ENCODE measurements around the gene KIAA1958. TPM values are rescaled to one million over a fixed set of nuclear protein-coding genes. Genes with fewer than 3 reads are reported as not detected.
A peak's percentile ranks its signal among the peaks of the same experiment; 100 is the strongest.

KIAA1958 gene
- polyA plus RNA-seq, 6 donors from 2014 or later: 2.0 to 5.3 (median 2.7) TPM; not detected in 1

DNA sequence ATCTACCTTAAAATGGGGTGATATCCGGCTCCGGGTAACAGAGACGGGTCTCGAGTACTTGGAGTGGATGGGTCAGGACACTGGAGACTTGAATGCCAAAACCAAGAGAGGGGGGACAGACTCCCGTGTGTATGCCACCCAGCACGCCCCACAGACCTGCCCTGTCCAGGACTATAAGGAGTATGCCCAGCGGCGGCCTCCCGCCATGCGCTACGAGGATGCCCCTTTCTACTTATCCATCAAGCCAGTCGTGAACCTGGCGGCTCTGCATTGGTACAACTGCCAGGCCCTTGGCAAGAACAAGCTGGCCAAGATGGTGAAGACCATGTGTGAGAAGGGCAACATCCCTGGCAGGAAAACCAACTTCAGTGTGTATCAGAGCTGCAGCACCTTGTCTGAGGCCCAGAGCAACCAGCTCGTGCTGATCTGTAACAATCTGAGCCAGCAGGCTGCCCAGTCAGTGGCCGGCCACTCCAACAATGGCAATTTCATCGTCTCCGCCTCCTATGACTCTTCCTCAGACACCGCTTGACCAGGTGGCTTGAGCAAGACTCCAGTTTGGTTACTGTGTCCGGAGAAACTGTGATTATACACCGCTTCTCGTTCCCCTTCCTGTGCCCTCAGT is 131.9 kb downstream of the KIAA1958 start:
- H3K27me3 Mint-ChIP-seq: no peaks in the 10 kb centered on the region
- no peaks in the 10 kb centered on the region for H3K9me3 Mint-ChIP-seq
- peaks cover 0 to 5% of the 10 kb centered on the region in 2 donors for H3K36me3 Mint-ChIP-seq
- H3K4me3 Mint-ChIP-seq: no peak overlapping the region
- H3K27ac Mint-ChIP-seq: no peak overlapping the region
- peaks cover 4 to 7% (median 5%) of the 10 kb centered on the region in 3 donors for H3K4me1 Mint-ChIP-seq
- ATAC-seq (ENCODE audit: low read depth in 2 of 2) (no peak), DNase-seq (no peak)

DNA sequence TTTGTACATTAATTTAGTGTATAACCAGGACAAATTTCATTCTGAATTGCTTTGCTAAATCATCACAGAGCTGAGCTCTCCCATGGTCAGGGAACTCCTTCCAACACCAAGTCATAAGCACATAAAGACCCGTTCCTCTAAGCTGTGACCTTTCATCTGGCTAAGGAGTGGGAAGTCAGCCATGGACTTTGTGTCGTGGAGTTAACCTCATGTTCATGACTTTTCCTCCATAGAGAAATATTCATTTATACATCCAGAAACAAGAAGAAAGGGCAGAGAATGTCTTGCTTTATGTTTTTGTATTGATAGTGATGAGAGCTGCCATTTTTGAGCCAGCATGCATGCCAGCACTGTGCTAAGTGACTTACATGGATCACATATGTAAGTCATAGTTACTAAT is 133.8 kb downstream of the KIAA1958 start:
- ATAC-seq (ENCODE audit: low read depth in 2 of 2): no peak
- H3K4me1 Mint-ChIP-seq: peaks cover 4 to 7% (median 5%) of the 10 kb centered on the region in 3 donors
- H3K9me3 Mint-ChIP-seq: no peaks in the 10 kb centered on the region

GRCh38 chr9:112621018-112621655 is 134.5 kb downstream of the KIAA1958 start:
- no peaks in the 10 kb centered on the region for H3K9me3 Mint-ChIP-seq
- no peak overlapping the region for H3K4me3 Mint-ChIP-seq
- peaks cover 4 to 7% (median 5%) of the 10 kb centered on the region in 3 donors for H3K4me1 Mint-ChIP-seq
- no peak overlapping the region for H3K27ac Mint-ChIP-seq
- DNase-seq (no peak), ATAC-seq (ENCODE audit: low read depth in 2 of 2) (peak; percentile 30 to 65)
- no peaks in the 10 kb centered on the region for H3K27me3 Mint-ChIP-seq
- peaks cover 0 to 5% of the 10 kb centered on the region in 2 donors for H3K36me3 Mint-ChIP-seq

More for the DNA sequence above, 133.8 kb downstream of the KIAA1958 start:
- H3K36me3 Mint-ChIP-seq: peaks cover 0 to 5% of the 10 kb centered on the region in 2 donors
- peak overlapping the region in 1 of 6 donors; percentile 9 for H3K27ac Mint-ChIP-seq
- H3K4me3 Mint-ChIP-seq: no peak overlapping the region
- DNase-seq: no peak
- H3K27me3 Mint-ChIP-seq: no peaks in the 10 kb centered on the region

DNA sequence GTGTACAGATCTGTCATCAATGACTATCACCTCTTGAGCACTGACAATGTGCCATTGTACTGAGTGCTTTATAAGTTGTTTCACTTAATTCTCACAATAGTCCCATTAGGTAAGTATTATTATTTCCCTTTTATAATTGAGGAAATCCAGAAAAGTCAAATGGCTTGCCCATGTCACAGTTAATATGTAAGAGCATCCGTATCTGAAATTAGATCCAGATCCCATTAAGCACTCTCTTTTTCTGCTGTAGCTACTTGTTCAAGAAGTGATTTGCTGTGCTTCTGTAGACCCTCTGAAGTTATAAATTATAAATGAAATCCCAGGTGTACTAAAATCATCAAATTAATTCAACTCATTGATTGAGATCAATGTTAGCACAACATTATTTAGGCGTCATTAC is 136.6 kb downstream of the KIAA1958 start:
- ATAC-seq (ENCODE audit: low read depth in 2 of 2): no peak
- H3K27ac Mint-ChIP-seq: no peak overlapping the region
- peaks cover 4 to 7% (median 5%) of the 10 kb centered on the region in 3 donors for H3K4me1 Mint-ChIP-seq
- no peaks in the 10 kb centered on the region for H3K27me3 Mint-ChIP-seq
- DNase-seq: no peak
- H3K4me3 Mint-ChIP-seq: no peak overlapping the region
- no peaks in the 10 kb centered on the region for H3K36me3 Mint-ChIP-seq
- no peaks in the 10 kb centered on the region for H3K9me3 Mint-ChIP-seq

DNA sequence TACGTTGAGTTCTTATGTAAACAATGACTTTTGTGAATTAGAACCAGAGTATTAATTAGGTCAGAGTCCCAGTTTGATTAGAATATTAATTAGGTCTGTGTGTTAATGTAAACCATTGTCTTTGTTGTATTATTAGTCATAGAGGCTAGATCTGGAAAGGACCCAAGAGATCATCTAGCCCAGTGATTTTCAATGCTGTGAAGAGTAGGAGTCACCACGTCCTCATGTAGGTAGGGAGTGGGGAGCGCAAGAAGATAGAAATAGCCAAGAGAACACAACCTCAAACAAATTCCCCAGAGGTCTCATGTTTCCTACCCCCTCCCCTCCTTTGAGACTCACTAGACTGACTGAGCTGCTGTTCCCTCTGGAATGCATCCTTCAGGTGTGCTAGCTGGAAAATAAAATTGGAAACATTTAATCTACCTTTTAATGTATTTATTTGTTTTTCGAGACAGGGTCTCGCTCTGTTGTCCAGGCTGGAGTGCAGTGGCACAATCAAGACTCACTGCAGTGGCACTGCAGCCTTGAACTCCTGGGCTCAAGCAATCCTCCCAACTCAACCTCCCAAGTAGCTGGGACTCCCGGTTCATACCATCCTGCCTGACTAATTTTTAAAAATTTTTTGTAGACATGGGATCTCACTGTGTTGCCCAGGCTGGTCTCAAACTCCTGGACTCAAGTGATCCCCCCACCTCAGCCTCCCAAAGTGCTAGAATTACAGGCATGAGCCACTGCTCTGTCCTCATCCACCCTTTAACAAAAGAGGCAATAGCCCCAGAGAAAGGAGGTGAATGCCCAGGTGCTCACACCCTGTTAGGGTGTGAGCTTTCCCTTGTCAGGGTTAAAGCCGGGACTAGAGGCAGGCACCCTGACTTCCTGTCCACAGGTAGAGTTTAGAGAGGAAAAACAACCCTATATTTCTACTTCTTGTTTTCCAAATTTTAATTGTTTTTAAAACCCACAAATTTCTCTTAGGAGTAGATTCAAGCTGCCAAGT is 138.4 kb downstream of the KIAA1958 start:
- H3K4me3 Mint-ChIP-seq: no peak overlapping the region
- H3K27me3 Mint-ChIP-seq: no peaks in the 10 kb centered on the region
- no peaks in the 10 kb centered on the region for H3K36me3 Mint-ChIP-seq
- ATAC-seq (ENCODE audit: low read depth in 2 of 2) (no peak), DNase-seq (no peak)
- H3K4me1 Mint-ChIP-seq: peaks cover 5 to 13% (median 7%) of the 10 kb centered on the region in 3 donors
- peak overlapping the region in 2 of 6 donors; percentile 13 to 47 for H3K27ac Mint-ChIP-seq
- no peaks in the 10 kb centered on the region for H3K9me3 Mint-ChIP-seq

GRCh38 chr9:112629671-112630485 is 143.3 kb downstream of the KIAA1958 start:
- no peak for ATAC-seq (ENCODE audit: low read depth in 2 of 2)
- no peaks in the 10 kb centered on the region for H3K36me3 Mint-ChIP-seq
- no peak for DNase-seq
- no peaks in the 10 kb centered on the region for H3K9me3 Mint-ChIP-seq
- no peaks in the 10 kb centered on the region for H3K27me3 Mint-ChIP-seq
- peaks cover 0 to 10% (median 9%) of the 10 kb centered on the region in 3 donors for H3K4me1 Mint-ChIP-seq
- H3K27ac Mint-ChIP-seq: peak overlapping the region in 2 of 6 donors; percentile 41 to 65
- H3K4me3 Mint-ChIP-seq: no peak overlapping the region

- Mint-ChIP-seq H3K27ac (peak overlapping the region in 1 of 6 donors; percentile 79), H3K4me1 (peaks cover 0 to 10% (median 9%) of the 10 kb centered on the region in 3 donors), H3K36me3 (no peaks in the 10 kb centered on the region), H3K27me3 (no peaks in the 10 kb centered on the region), H3K9me3 (no peaks in the 10 kb centered on the region), H3K4me3 (peak overlapping the region in 1 of 8 donors; percentile 19)
- DNase-seq (peak; percentile 1), ATAC-seq (ENCODE audit: low read depth in 2 of 2) (no peak)
Measured at GRCh38 chr9:112631313-112632070, 144.9 kb downstream of the KIAA1958 start.

DNA sequence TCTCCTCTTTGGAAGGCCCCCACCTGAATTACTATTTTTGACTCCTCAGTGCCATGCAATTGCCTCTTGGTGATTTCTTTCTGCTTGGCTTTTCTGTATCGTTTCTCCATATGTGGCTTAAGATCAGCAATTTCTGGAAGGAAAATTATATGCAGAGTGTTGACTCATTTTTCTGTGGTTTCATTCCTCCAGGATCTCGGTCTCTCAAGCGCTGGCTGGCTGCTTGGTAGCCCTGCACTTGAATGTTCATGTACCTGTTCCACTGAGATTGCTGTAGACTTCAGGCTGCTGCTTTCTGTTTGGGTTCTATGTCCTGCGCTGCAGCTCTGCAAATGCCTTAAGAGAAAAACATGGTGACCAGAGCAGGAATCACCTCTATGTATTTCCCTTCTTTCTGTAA is 153.7 kb downstream of the KIAA1958 start:
- Mint-ChIP-seq H3K9me3 (peaks cover 9 to 27% (median 17%) of the 10 kb centered on the region in 7 donors), H3K36me3 (peaks cover 6 to 30% of the 10 kb centered on the region in 2 donors), H3K4me3 (no peak overlapping the region), H3K27me3 (no peaks in the 10 kb centered on the region), H3K27ac (no peak overlapping the region), H3K4me1 (no peaks in the 10 kb centered on the region)
- no peak for DNase-seq
- no peak for ATAC-seq (ENCODE audit: low read depth in 2 of 2)

DNA sequence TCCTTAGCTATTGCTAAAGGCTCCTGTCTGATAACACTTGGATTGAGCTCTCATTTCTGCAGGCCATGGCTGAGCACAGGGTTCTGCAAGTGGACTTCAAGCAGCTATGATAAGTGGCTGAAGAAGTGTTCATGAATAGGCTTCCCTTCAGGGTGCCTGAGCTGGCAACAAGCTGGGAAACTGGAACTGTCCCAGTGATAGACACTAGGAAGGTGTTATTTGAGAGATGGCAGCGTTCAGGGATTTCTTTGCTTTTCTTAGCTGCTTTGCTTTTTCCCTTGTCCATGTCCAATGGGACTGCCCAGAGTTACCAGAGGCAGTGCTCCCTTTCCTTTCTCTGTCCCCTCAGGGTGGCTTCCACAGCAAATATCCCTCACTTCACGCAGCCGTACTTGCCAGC is 155.5 kb downstream of the KIAA1958 start:
- Mint-ChIP-seq H3K9me3 (peaks cover 12 to 40% (median 27%) of the 10 kb centered on the region in 7 donors), H3K27ac (no peak overlapping the region), H3K4me3 (no peak overlapping the region), H3K36me3 (peaks cover 13 to 47% of the 10 kb centered on the region in 2 donors), H3K4me1 (no peaks in the 10 kb centered on the region), H3K27me3 (no peaks in the 10 kb centered on the region)
- DNase-seq (no peak), ATAC-seq (ENCODE audit: low read depth in 2 of 2) (no peak)

GRCh38 chr9:112647596-112647995 is 161.0 kb downstream of the KIAA1958 start:
- peaks cover 11 to 51% (median 33%) of the 10 kb centered on the region in 7 donors for H3K9me3 Mint-ChIP-seq
- H3K27me3 Mint-ChIP-seq: no peaks in the 10 kb centered on the region
- H3K4me1 Mint-ChIP-seq: no peaks in the 10 kb centered on the region
- H3K27ac Mint-ChIP-seq: no peak overlapping the region
- ATAC-seq (ENCODE audit: low read depth in 2 of 2) (no peak), DNase-seq (no peak)
- peak overlapping the region in 1 of 8 donors; percentile 63 for H3K4me3 Mint-ChIP-seq
- peaks cover 31 to 61% of the 10 kb centered on the region in 2 donors for H3K36me3 Mint-ChIP-seq

DNA sequence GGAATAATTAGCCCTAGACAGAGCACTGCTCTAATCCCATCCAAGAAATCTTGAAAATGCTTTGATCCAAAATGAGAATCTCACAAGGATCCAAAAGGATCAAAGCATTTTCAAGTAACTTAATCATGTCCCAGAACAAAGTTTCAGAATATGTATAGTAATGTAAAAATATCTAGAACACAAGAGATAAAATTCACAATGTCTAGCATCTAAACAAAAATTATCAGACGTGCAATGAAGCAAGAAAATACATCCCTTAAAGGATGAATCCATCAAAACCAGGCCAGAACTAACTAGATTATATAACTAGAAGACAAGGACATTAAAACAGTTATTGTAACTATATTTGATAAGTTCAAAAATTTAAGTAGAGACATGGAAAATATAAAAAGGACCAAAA is 162.0 kb downstream of the KIAA1958 start:
- DNase-seq (no peak), ATAC-seq (ENCODE audit: low read depth in 2 of 2) (no peak)
- H3K4me1 Mint-ChIP-seq: no peaks in the 10 kb centered on the region
- H3K4me3 Mint-ChIP-seq: no peak overlapping the region
- no peak overlapping the region for H3K27ac Mint-ChIP-seq
- H3K9me3 Mint-ChIP-seq: peaks cover 11 to 51% (median 33%) of the 10 kb centered on the region in 7 donors
- peaks cover 31 to 57% of the 10 kb centered on the region in 2 donors for H3K36me3 Mint-ChIP-seq
- no peaks in the 10 kb centered on the region for H3K27me3 Mint-ChIP-seq

- Mint-ChIP-seq H3K9me3 (peaks cover 3 to 16% (median 10%) of the 10 kb centered on the region in 7 donors), H3K4me1 (no peaks in the 10 kb centered on the region), H3K4me3 (no peak overlapping the region), H3K27ac (no peak overlapping the region), H3K27me3 (no peaks in the 10 kb centered on the region), H3K36me3 (peaks cover 8 to 19% of the 10 kb centered on the region in 2 donors)
- ATAC-seq (ENCODE audit: low read depth in 2 of 2) (no peak), DNase-seq (no peak)
Measured at GRCh38 chr9:112654282-112654681, 167.7 kb downstream of the KIAA1958 start.
